CMK (cell line): Measurements from ENCODE around the gene PCF11.
"Not testable (repeated sequence)": the region's sequence is repeated elsewhere in the genome, so short reads cannot be mapped to it uniquely, and the experiment has no call there.

Experiments
- DNase-seq: peaks from one replicate; pipeline ENCODE4 v3.0.0-alpha.2; 2010; ENCODE audit warnings: low read depth

PCF11 gene

GRCh38 chr11:83156996-83157593 is at the start of gene PCF11:
PCF11 (plus strand) TSS chr11:83157131; CDS start chr11:83157440, 309 bp downstream.
- no peak for DNase-seq

DNA sequence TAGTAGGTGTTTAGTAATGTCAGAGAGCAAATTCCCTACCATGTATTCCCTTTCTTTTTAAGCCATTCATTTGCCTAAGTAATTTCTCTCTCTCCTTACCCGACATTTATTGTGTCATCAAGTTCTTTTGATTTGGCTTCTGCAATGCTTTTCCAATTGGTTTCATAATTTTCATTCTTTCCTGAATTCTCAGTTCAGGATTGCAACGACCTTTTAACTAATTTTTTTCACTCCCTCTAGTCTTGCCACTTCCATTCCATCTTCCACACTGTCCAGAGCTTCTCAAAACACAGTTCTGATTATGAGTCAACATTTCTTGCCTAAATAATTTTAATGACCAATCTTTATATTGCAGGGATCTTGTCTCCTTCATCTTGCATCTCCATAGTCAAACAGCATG is 44.0 kb upstream of the PCF11 start:
- no peak for DNase-seq

GRCh38 chr11:83115026-83115425 is 41.9 kb upstream of the PCF11 start:
- DNase-seq = no peak

DNA sequence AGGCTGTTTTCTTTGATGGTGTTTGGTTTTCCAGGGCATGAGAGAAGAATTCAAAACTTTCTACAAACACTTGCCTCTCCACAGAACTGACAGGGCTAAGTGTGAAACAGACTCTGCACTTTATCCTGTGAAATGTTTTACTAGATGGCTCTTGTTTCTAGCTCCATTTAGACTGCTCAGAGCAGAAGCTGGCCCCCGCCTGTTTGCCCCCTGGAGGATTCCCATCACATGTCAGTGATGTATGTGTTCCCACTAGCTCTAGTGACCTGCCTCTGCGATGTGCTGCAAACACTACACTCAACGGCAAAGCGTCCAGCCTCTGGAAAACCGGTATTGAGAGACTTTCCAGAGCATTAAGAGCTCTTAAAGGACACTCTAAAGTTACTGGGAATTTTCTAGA is 41.4 kb upstream of the PCF11 start:
- DNase-seq = no peak

DNA sequence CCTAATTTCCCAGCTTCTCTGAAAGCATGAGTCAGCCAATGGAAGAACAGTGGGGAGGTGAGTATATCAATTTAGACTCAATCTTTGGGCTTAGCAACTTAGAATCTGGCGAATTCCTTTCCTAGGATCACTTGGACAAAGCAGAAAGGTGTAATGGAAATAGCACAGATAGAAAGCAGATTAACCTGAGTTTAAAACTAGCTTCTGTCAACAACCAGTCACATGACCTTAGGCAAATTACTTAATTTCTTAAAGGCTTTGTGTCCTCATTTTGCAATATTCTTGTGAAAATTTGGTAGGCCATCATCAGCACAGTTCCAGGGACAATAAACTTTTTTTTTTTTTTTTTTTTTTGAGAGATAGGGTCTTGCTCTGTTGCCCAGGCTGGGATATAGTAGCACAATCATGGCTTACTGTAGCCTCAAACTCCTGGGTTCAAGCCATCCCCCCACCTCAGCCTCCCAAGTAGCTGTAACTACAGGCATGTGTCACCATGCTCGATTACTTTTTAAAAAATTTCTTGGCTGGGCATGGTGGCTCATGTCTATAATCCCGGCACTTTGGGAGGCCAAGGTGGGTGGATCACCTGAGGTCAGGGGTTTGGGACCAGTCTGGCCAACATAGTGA is 40.8 kb upstream of the PCF11 start:
- no peak for DNase-seq

DNA sequence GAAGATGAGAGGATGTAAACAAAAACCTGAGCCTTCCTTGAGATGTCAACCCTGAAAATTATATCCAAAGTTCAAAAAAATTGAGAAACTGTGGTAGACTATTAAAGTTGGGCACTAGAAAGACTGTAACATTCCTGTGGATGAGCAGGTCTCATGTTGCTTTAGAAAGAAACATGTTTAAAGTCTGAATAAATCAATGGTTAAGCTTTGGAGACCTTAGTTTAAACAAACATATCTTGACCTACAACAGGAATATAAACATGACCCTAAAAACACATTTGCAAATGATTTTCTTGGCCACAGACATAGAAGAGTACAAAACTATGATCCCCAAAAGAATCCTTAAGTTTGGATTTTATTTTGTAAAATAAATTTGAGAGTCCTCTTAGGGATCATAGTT is 38.1 kb upstream of the PCF11 start:
- no peak for DNase-seq

DNA sequence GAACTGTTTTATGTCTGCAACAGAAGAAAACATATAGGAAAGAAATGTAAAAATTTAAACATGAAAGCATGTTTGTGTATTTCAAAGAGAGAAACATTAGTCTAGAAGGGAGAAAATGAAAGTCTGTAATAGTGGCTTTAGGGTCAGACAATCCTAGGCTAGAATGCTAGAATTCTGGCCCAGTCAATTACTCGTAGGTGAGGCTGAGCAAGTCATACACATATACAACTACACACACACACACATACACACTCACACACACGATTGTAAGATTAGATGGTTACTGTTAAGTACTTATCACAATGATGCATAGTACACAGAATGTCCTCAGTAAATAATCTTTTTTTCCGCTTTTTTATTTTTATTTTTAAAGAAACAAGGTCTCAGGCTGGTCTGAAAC is 37.7 kb upstream of the PCF11 start:
- no peak for DNase-seq

DNA sequence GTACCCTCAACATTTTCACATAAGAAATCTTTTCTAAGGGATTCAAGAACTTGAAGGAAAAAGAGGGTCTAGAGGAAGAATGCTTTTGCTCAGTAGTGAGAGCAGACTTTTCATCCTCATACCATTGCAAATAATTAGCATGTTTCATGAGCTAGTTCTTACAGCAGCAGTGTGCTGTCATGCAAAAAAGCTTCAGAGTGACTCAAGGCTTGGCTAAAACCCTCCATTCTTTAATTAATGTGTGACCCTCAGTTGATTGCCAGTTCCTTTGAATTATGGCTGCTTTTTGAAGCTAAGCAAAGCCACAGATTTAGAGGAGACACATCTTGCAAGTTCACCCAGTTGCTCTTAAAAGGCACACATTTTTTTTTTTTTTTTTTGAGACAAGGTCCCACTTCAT is 36.6 kb upstream of the PCF11 start:
- DNase-seq = no peak

DNA sequence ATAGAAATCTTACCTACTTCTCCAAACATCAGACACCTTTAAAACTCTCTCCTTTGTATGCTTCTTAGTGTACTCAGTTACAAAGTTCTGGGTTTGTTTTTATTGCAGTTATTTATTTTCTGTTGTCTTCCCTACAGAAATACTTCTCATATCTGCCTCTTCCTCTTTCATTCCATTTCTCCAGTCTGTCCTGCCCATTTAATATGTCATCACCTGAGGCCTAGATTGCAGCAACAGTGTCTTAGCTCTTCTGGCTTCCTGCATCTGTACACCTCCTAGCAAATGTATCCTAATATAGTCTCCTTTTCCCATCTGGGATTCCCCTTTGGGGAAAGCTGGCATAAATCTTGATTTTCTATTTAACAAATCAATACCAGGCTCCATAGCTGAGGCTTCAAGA is 34.9 kb upstream of the PCF11 start:
- no peak for DNase-seq

DNA sequence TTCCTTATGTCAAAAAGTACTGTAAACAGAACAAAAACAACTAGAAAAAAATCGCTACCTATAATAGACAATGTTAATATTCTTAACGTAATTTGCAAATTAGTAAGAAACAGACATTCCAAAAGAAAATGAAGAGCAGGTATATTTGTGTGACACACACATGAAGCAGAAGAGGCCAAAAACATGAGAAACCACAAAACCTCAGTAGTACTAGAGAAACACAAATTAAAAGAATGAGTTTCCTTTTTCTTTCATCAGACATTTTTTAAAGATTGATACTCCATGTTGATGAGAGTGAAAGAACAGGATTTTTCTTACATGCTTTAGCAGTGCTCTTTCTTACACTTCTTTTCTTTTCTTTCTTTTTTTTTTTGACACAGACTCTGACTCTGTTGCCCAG is 34.2 kb upstream of the PCF11 start:
- DNase-seq = no peak

GRCh38 chr11:83124636-83125424 is 32.1 kb upstream of the PCF11 start:
- DNase-seq = no peak

GRCh38 chr11:83125577-83125976 is 31.4 kb upstream of the PCF11 start:
- no peak for DNase-seq

- DNase-seq = no peak
Measured at GRCh38 chr11:83127310-83127637, 29.7 kb upstream of the PCF11 start.

- no peak for DNase-seq
Measured at GRCh38 chr11:83132191-83132590, 24.7 kb upstream of the PCF11 start.

DNA sequence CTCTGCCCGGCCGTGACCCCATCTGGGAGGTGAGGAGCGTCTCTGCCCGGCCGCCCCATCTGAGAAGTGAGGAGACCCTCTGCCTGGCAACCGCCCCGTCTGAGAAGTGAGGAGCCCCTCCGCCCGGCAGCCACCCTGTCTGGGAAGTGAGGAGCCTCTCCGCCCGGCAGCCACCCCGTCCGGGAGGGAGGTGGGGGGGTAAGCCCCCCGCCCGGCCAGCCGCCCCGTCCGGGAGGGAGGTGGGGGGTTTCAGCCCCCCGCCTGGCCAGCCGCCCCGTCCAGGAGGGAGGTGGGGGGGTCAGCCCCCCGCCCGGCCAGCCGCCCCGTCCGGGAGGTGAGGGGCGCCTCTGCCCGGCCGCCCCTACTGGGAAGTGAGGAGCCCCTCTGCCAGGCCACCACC is 23.7 kb upstream of the PCF11 start:
- DNase-seq = not testable (repeated sequence)

- DNase-seq = no peak
Measured at GRCh38 chr11:83139310-83139709, 17.6 kb upstream of the PCF11 start.

- no peak for DNase-seq
Measured at GRCh38 chr11:83140691-83141455, 16.1 kb upstream of the PCF11 start.

GRCh38 chr11:83147895-83148294 is 9.0 kb upstream of the PCF11 start:
- no peak for DNase-seq

GRCh38 chr11:83150450-83150849 is 6.5 kb upstream of the PCF11 start:
- no peak for DNase-seq

- DNase-seq = no peak
Measured at GRCh38 chr11:83151274-83151977, 5.5 kb upstream of the PCF11 start.

GRCh38 chr11:83152264-83152663 is 4.7 kb upstream of the PCF11 start:
- DNase-seq = no peak

DNA sequence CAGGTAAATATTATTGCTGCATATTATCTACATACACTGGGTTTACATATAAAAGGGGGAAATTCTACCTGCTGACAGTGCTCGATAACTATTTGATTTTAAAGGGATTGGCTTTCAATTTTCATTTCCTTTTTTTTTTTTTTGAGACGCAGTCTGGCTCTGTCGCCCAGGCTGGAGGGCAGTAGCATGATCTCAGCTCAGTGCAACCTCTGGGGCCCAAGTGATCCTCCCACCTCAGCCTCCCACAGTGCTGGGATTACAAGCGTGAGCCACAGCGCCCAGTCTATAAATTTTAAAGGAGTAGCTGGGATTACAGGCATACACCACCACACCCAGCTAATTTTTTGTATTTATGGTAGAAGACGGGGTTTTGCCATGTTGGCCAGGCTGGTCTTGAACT is 3.2 kb upstream of the PCF11 start:
- no peak for DNase-seq
